GM12878 (cell line): Measurements from ENCODE around the gene RTCA. TPM values are rescaled to one million over a fixed set of nuclear protein-coding genes. Genes with fewer than 3 reads are reported as not detected.

Experiments
- ATAC-seq: fragments of 200-7000 bp; cut with Tn5 transposase; 3 replicates; pipeline ENCODE4 v1.9.1; 2020; ENCODE audit warnings: mild to moderate bottlenecking, moderate library complexity
- BruUV-seq: library from RNA; stranded (reverse); fragments of 400-500 nt; replicated peaks from 2 replicates; lab custom pipeline; 2021; lab: Mats Ljungman, UMichigan
- CTCF ChIA-PET: fragments of 300-600 bp; sonication (Branson Sonifier 250); formaldehyde crosslinking; extraction: SDS; loops from one replicate; lab custom pipeline; 2021; ENCODE audit warnings: inconsistent platforms; lab: Yijun Ruan, JAX
- POLR2A ChIA-PET: fragments of 350-600 bp; formaldehyde crosslinking; extraction: SDS; loops from one replicate; lab custom pipeline; 2021; ENCODE audit warnings: inconsistent platforms; lab: Charles Lee
- RAD21 ChIA-PET: fragments of 300-600 bp; sonication (Branson Sonifier 250); formaldehyde crosslinking; loops from one replicate; lab custom pipeline; 2023; ENCODE audit warnings: antibody characterized with exemption; ENCODE audit not compliant: unreplicated experiment; lab: Charles Lee
- SMC1A ChIA-PET: fragments of 300-600 bp; sonication (Branson Sonifier 250); formaldehyde crosslinking; loops from one replicate; lab custom pipeline; 2023; ENCODE audit not compliant: unreplicated experiment, uncharacterized antibody; lab: Charles Lee
- DNase-seq: peaks from one replicate; pipeline ENCODE4 v3.0.0-alpha.2; 2011; ENCODE audit warnings: low read depth, low spot score
- FAIRE-seq: peaks from 3 replicates; lab custom pipeline; 2011; peaks lifted over from hg19 to GRCh38; lab: Jason Lieb, UNC
- H2AFZ ChIP-seq: 2 replicates; pipeline ENCODE4 v1.6.0; 2011; ENCODE audit warnings: low read depth, low read length, control low read depth; ENCODE audit not compliant: control insufficient read depth
- H3K27ac ChIP-seq: 2 replicates; pipeline ENCODE4 v1.5.1; 2011; ENCODE audit warnings: control low read depth; ENCODE audit not compliant: control insufficient read depth, insufficient read depth
- H3K27me3 ChIP-seq, 2 experiments: replicated peaks in 1 of 2; 2 replicates each; pipeline versions ENCODE4 v1.6.0 to v1.6.1; 2011; ENCODE audit warnings: low read length in 1 of 2; ENCODE audit not compliant: control insufficient read depth in 2 of 2, insufficient read depth in 2 of 2
- H3K36me3 ChIP-seq, 2 experiments: 2 replicates each; pipeline ENCODE4 v1.5.1; 2011; ENCODE audit warnings: low read length in 1 of 2; ENCODE audit not compliant: control insufficient read depth in 2 of 2, insufficient read depth in 2 of 2
- H3K4me1 ChIP-seq: 2 replicates; pipeline ENCODE4 v1.6.1; 2011; ENCODE audit warnings: mild to moderate bottlenecking, low read length, moderate library complexity, mixed read lengths; ENCODE audit not compliant: control insufficient read depth, insufficient read depth
- H3K4me2 ChIP-seq: 2 replicates; pipeline ENCODE4 v1.6.0; 2011; ENCODE audit warnings: control low read depth; ENCODE audit not compliant: control insufficient read depth, insufficient read depth
- H3K4me3 ChIP-seq: fragments of 200-600 bp; sonication (generic); 2 replicates; pipeline ENCODE4 v1.5.1; 2016
- H3K79me2 ChIP-seq: 2 replicates; pipeline ENCODE4 v1.6.0; 2011; ENCODE audit warnings: low read length; ENCODE audit not compliant: control insufficient read depth, insufficient read depth
- H3K9ac ChIP-seq: 2 replicates; pipeline ENCODE4 v1.8.0; 2011; ENCODE audit warnings: low read length, control low read depth, mixed read lengths; ENCODE audit not compliant: control insufficient read depth, insufficient read depth
- H3K9me3 ChIP-seq: replicated peaks from 3 replicates; pipeline ENCODE4 v1.5.1; 2011; ENCODE audit warnings: mild to moderate bottlenecking, low read length; ENCODE audit not compliant: control insufficient read depth, insufficient read depth
- H4K20me1 ChIP-seq: 2 replicates; pipeline ENCODE4 v1.6.0; 2011; ENCODE audit not compliant: control insufficient read depth, insufficient read depth
- BRCA1 ChIP-seq: IDR thresholded peaks from 2 replicates; pipeline ENCODE4 v1.6.1; 2011; ENCODE audit warnings: low read depth, low read length, improper control_type of control experiment
- JUND ChIP-seq: IDR thresholded peaks from 2 replicates; pipeline ENCODE4 v1.6.1; 2012; ENCODE audit warnings: low read depth, mild to moderate bottlenecking, low read length, improper control_type of control experiment, moderate library complexity
- RAD21 ChIP-seq: IDR thresholded peaks from 2 replicates; pipeline ENCODE4 v1.6.1; 2011; ENCODE audit warnings: mild to moderate bottlenecking, low read depth, low read length, moderate library complexity; ENCODE audit not compliant: insufficient read depth
- SMC3 ChIP-seq: IDR thresholded peaks from 2 replicates; pipeline ENCODE4 v1.6.1; 2011; ENCODE audit warnings: low read length, improper control_type of control experiment, borderline replicate concordance
- WGBS: methylation state at CpG from one replicate; pipeline ENCODE4 v1.1.6; 2016; ENCODE audit warnings: low lambda C conversion rate; ENCODE audit not compliant: insufficient replicate concordance, insufficient coverage; ENCODE audit errors: missing lambda C conversion rate; 5-methylcytosine and 5-hydroxymethylcytosine counted together
- in situ Hi-C: fragments of 300-500 bp; cut with MboI; formaldehyde crosslinking; loops from 9 replicates; pipeline ENCODE4 v1.14.3; 2018; ENCODE audit warnings: mixed read lengths
- intact Hi-C: fragments of 100-400 bp; cut with micrococcal nuclease; formaldehyde crosslinking; loops from one replicate; pipeline ENCODE4 v1.14.2; 2022; ENCODE audit not compliant: unreplicated experiment
- polyA plus RNA-seq, 11 experiments: library from polyadenylated mRNA; depleted of rRNA in 4 of 11; unstranded in 6 of 11; stranded (reverse) in 5 of 11; fragments of >200 nt; fragmentation: Nextera tagmentation in 4 of 11; fragmentation: Illumina TruSeq in 1 of 11; extraction: Ambion mirVana in 4 of 11; extraction: Trizol in 1 of 11; gene quantifications; 1 replicate in 1 of 11; 2 replicates in 10 of 11; pipeline versions ENCODE4 v1.2.1 to v1.2.3, GENCODE V29; 2011 to 2016; ENCODE audit warnings: inconsistent platforms in 2 of 11, missing spikeins in 2 of 11, low read depth in 1 of 11
- total RNA-seq, 4 experiments: library from RNA; depleted of rRNA in 3 of 4; stranded (reverse); fragments of >200 nt in 3 of 4; fragmentation: Illumina TruSeq in 1 of 4; extraction: Trizol in 1 of 4; gene quantifications; 2 replicates each; pipeline versions ENCODE4 v1.2.1 to v1.2.3, GENCODE V29; 2013 to 2021
- TF ChIP-seq, protein P1 (sequence below), 3 experiments: IDR thresholded peaks in 2 of 3; conservative IDR thresholded peaks in 1 of 3; 2 replicates each; pipeline ENCODE4 v1.5.1; 2011; ENCODE audit warnings: low read depth in 3 of 3, low read length in 3 of 3, mild to moderate bottlenecking in 3 of 3, control low read depth in 2 of 3, moderate library complexity in 2 of 3, inconsistent platforms in 1 of 3, mixed read lengths in 1 of 3; ENCODE audit not compliant: control insufficient read depth in 2 of 3, insufficient read depth in 1 of 3; ENCODE audit errors: extremely low read depth in 1 of 3

Gene RTCA
- total and polyA plus RNA-seq, 10 of the 15 experiments (the other 5 are each of a cell fraction or from before 2014, with no cell fraction given) = 10.3 to 63.5 (median 37.3) TPM

DNA sequence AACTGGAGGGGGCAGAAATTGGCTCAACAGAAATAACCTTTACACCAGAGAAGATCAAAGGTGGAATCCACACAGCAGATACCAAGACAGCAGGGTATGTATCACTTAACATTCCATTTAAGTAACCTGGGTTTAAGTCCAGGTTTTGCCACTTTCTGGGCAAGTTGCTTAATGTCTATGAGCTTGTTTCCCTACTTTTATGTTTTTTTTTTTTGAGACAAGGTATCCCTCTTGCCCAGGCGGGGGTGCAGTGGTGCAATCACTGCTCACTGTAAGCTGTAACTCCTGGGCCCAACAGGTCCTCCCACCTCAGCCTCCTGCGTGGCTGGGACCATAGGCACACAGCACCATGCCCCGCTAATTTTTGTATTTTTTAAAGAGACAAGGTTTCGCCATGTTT lies 2.2 kb downstream of the RTCA start:
- Histone ChIP-seq H2AFZ (no peak overlapping the region), H3K27ac (no peak overlapping the region), H3K4me2 (peak overlapping the region; percentile 58), H3K36me3 (peaks cover 2 to 23% of the 10 kb centered on the region in 2 experiments), H3K4me3 (peak overlapping the region; percentile 38; the same call in 1 of the 2 replicates), H3K79me2 (peaks cover 29% of the 10 kb centered on the region), H3K9me3 (no peaks in the 10 kb centered on the region), H3K27me3 (no peaks in the 10 kb centered on the region), H3K4me1 (peaks cover 2% of the 10 kb centered on the region; the same call in 1 of the 2 replicates), H3K9ac (no peak overlapping the region; the same call in none of the 2 replicates), H4K20me1 (no peaks in the 10 kb centered on the region; the same call in 1 of the 2 replicates)
- RAD21 ChIA-PET = interaction anchor here (1.2 kb wide), 2 partner anchors 188 to 190 kb away, joined by 3 to 4 read pairs; no protein-coding TSS in a partner anchor
- CTCF ChIA-PET = interaction anchor here (0.6 to 2.4 kb wide), 8 partner anchors 11 to 1319 kb away, joined by 3 to 8 read pairs (median 4); no protein-coding TSS in a partner anchor
- FAIRE-seq (peak; percentile 13), ATAC-seq (no peak), DNase-seq (no peak)
- POLR2A ChIA-PET = interaction anchor here (0.6 kb wide), 2 partner anchors 460 to 765 kb away, joined by 3 read pairs; no protein-coding TSS in a partner anchor
- intact Hi-C loops = loop anchor here (5.0 kb wide), 1 partner anchor 231 kb away; a partner anchor contains a TSS
- no peak for TF ChIP-seq BRCA1
- in situ Hi-C loops = no loop called here
- 100% methylated on average over 4 of the region's 4 CpGs for WGBS
- BruUV-seq = no TSS peak
- SMC1A ChIA-PET = interaction anchor here (0.8 to 3.7 kb wide), 6 partner anchors 20 to 195 kb away, joined by 3 to 19 read pairs (median 4); partner anchors contain the start of gene CDC14A

DNA sequence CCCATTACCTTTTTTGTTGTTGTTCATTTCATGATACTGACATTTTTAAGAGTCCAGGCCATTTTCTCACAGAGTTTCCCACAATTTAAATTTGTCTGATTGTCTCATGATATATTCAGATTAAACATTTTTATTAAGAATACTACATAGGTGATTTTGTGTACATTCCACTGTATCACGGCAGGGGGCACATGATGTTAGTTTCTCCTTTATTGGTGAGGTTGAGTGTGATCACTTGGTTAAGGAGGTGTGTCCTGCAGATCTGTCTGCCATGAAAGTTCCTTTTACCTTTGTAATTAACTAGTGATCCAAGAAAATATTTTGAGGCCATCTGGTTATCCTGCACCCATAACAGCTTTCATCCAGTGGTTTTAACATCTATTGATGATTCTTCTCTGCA lies 11.8 kb downstream of the RTCA start:
- no peak overlapping the region for H2AFZ ChIP-seq
- no peaks in the 10 kb centered on the region for H3K27me3 ChIP-seq
- CTCF ChIA-PET = interaction anchor here (2.7 kb wide), 1 partner anchor 181 kb away, joined by 17 read pairs; no protein-coding TSS in a partner anchor
- FAIRE-seq = no peak
- SMC1A ChIA-PET = interaction anchor here (1.4 to 2.7 kb wide), 2 partner anchors 71 to 182 kb away, joined by 3 to 13 read pairs; no protein-coding TSS in a partner anchor
- H3K4me1 ChIP-seq = no peaks in the 10 kb centered on the region
- intact Hi-C loops (loop anchor here (1.0 to 10.0 kb wide), 3 partner anchors 181 to 589 kb away; no protein-coding TSS in a partner anchor), in situ Hi-C loops (loop anchor here (10.0 kb wide), 1 partner anchor 587 kb away; no protein-coding TSS in a partner anchor)
- peak; percentile 88 for ATAC-seq
- H3K79me2 ChIP-seq = no peaks in the 10 kb centered on the region
- no peak overlapping the region for H3K27ac ChIP-seq
- POLR2A ChIA-PET = no interaction called here
- H3K36me3 ChIP-seq = peaks cover 3 to 25% of the 10 kb centered on the region in 2 experiments; a peak in 3 of 4 replicates
- BruUV-seq = no TSS peak
- no peak overlapping the region for H3K9ac ChIP-seq
- WGBS = 94% methylated on average over 1 of the region's 1 CpG
- H3K4me3 ChIP-seq = no peak overlapping the region
- no peak overlapping the region for H3K4me2 ChIP-seq
- DNase-seq = no peak
- RAD21 ChIA-PET = interaction anchor here (1.8 kb wide), 1 partner anchor 181 kb away, joined by 5 read pairs; no protein-coding TSS in a partner anchor
- no peaks in the 10 kb centered on the region for H3K9me3 ChIP-seq
- TF ChIP-seq SMC3 = peak; percentile 42; the same call in 1 of the 2 replicates
- peak; percentile 46 for TF ChIP-seq RAD21
- no peak for TF ChIP-seq JUND
- TF ChIP-seq, protein P1, sequence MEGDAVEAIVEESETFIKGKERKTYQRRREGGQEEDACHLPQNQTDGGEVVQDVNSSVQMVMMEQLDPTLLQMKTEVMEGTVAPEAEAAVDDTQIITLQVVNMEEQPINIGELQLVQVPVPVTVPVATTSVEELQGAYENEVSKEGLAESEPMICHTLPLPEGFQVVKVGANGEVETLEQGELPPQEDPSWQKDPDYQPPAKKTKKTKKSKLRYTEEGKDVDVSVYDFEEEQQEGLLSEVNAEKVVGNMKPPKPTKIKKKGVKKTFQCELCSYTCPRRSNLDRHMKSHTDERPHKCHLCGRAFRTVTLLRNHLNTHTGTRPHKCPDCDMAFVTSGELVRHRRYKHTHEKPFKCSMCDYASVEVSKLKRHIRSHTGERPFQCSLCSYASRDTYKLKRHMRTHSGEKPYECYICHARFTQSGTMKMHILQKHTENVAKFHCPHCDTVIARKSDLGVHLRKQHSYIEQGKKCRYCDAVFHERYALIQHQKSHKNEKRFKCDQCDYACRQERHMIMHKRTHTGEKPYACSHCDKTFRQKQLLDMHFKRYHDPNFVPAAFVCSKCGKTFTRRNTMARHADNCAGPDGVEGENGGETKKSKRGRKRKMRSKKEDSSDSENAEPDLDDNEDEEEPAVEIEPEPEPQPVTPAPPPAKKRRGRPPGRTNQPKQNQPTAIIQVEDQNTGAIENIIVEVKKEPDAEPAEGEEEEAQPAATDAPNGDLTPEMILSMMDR (IDR thresholded peaks at IDR 0.05 in 2 of 3, conservative IDR thresholded peaks at IDR 0.05 in 1 of 3; ENCODE audit: control insufficient read depth in 2 of 3, extremely low read depth in 1 of 3, insufficient read depth in 1 of 3, low read depth in 3 of 3, low read length in 3 of 3) = peak; percentile 25 to 28 (median 26); a peak in 2 of 6 replicates
- H4K20me1 ChIP-seq = no peaks in the 10 kb centered on the region
